GM18498 (cell line): Measurements from ENCODE around the gene FARSB.
"Not testable (repeated sequence)": the region's sequence is repeated elsewhere in the genome, so short reads cannot be mapped to it uniquely, and the experiment has no call there.

Experiments
- ATAC-seq: cut with Tn5 transposase; IDR thresholded peaks from one replicate; pipeline ENCODE4 v1.9.1; 2021; ENCODE audit warnings: mild to moderate bottlenecking, moderate library complexity; ENCODE audit not compliant: unreplicated experiment

Gene FARSB

GRCh38 chr2:222655787-222656525 lies at the start of gene FARSB:
Gene FARSB, minus strand, starts transcription at chr2:222656092. Its CDS starts 19 bp downstream, at chr2:222656073.
- ATAC-seq, result peak; percentile 91

GRCh38 chr2:222703886-222704285 lies 48.0 kb upstream of the FARSB start:
- no peak for ATAC-seq

GRCh38 chr2:222703091-222703490 lies 47.2 kb upstream of the FARSB start:
- ATAC-seq, result no peak

GRCh38 chr2:222701721-222702131 lies 45.8 kb upstream of the FARSB start:
- no peak for ATAC-seq

GRCh38 chr2:222701233-222701632 lies 45.3 kb upstream of the FARSB start:
- no peak for ATAC-seq

GRCh38 chr2:222698276-222698675 lies 42.4 kb upstream of the FARSB start:
- no peak for ATAC-seq

- no peak for ATAC-seq
These were observed 37.9 kb upstream of the FARSB start for GRCh38 chr2:222693837-222694236.

GRCh38 chr2:222693413-222693812 lies 37.5 kb upstream of the FARSB start:
- not testable (repeated sequence) for ATAC-seq

GRCh38 chr2:222690564-222691200 lies 34.8 kb upstream of the FARSB start:
- peak; percentile 96 for ATAC-seq

GRCh38 chr2:222689322-222689721 lies 33.4 kb upstream of the FARSB start:
- ATAC-seq, result no peak

GRCh38 chr2:222688917-222689316 lies 33.0 kb upstream of the FARSB start:
- no peak for ATAC-seq

- no peak for ATAC-seq
These were observed 30.3 kb upstream of the FARSB start for GRCh38 chr2:222686086-222686750.

- no peak for ATAC-seq
These were observed 27.9 kb upstream of the FARSB start for GRCh38 chr2:222683805-222684204.

- ATAC-seq, result no peak
These were observed 22.1 kb upstream of the FARSB start for GRCh38 chr2:222677981-222678380.

GRCh38 chr2:222673883-222674282 lies 18.0 kb upstream of the FARSB start:
- no peak for ATAC-seq

GRCh38 chr2:222673273-222673672 lies 17.4 kb upstream of the FARSB start:
- no peak for ATAC-seq

GRCh38 chr2:222672068-222672401 lies 16.1 kb upstream of the FARSB start:
- ATAC-seq, result no peak

- peak; percentile 56 for ATAC-seq
These were observed 15.6 kb upstream of the FARSB start, which contains the start of gene MOGAT1 for GRCh38 chr2:222671259-222672067. Gene MOGAT1, plus strand, starts transcription at chr2:222671658. Its CDS starts 128 bp downstream, at chr2:222671786.

GRCh38 chr2:222670191-222671038 lies 14.5 kb upstream of the FARSB start:
- ATAC-seq, result no peak

GRCh38 chr2:222669353-222669752 lies 13.5 kb upstream of the FARSB start:
- ATAC-seq, result no peak
